ENCODE results near the gene ISM2. TPM values are rescaled to one million over a fixed set of nuclear protein-coding genes. Genes with fewer than 3 reads are reported as not detected.

ISM2 gene
- 0.49 TPM in 1 of 2 replicates, not detected in the other for total RNA-seq (2011; cell fraction: chromatin; rRNA removed; ENCODE audit: low replicate concordance)
- total RNA-seq (2011; cell fraction: nucleolus; rRNA removed) = 0.17 and 0.66 TPM in 2 replicates
- total RNA-seq (2011; cell fraction: nucleoplasm; rRNA removed) = 0.29 and 0.84 TPM in 2 replicates
- 0.24 TPM in 1 of 2 replicates, not detected in the other for total RNA-seq (2014; rRNA removed)
- total RNA-seq (2014; rRNA removed; fragmentation: Illumina TruSeq; extraction: Trizol) = not detected in 2 replicates
- not detected in 2 replicates for total RNA-seq (2015; rRNA removed; fragmentation: Illumina TruSeq; extraction: Trizol)
- 0.11 TPM in 1 of 2 replicates, not detected in the other for total RNA-seq (2021)
- polyA plus RNA-seq (2011; rRNA removed) = 0.04 and 0.08 TPM in 2 replicates
- not detected in 2 replicates for polyA plus RNA-seq (2011; cell fraction: cytosol; rRNA removed)
- polyA plus RNA-seq (2011; cell fraction: nucleus; rRNA removed) = 0.18 and 0.35 TPM in 2 replicates
- polyA plus RNA-seq (2012) = not detected in 2 replicates
- polyA plus RNA-seq (2014; fragmentation: Illumina TruSeq; extraction: Trizol) = not detected in 2 replicates
- not detected for polyA plus RNA-seq (2014; fragmentation: Nextera tagmentation; extraction: Ambion mirVana)
- not detected in 2 replicates for polyA plus RNA-seq (2014; rRNA removed)
- not detected in 2 replicates for polyA minus RNA-seq (2011; rRNA and poly(A)+ RNA removed)
- polyA minus RNA-seq (2011; cell fraction: cytosol; rRNA and poly(A)+ RNA removed) = not detected in 2 replicates
- polyA minus RNA-seq (2011; cell fraction: nucleus; rRNA and poly(A)+ RNA removed) = 0.33 and 0.40 TPM in 2 replicates
- Bru-seq, nascent RNA = percentile 16 among the genes with signal in this experiment
- percentile 10 among the genes with signal in this experiment for BruChase-seq, experiment 1, labeled RNA remaining after a 2-hour chase
- percentile 12 among the genes with signal in this experiment for BruChase-seq, experiment 2, labeled RNA remaining after a 6-hour chase
- long read RNA-seq, experiment 1 = 0 reads
- long read RNA-seq, experiment 2 = 0 reads
- long read RNA-seq, experiment 3 = 0 reads

DNA sequence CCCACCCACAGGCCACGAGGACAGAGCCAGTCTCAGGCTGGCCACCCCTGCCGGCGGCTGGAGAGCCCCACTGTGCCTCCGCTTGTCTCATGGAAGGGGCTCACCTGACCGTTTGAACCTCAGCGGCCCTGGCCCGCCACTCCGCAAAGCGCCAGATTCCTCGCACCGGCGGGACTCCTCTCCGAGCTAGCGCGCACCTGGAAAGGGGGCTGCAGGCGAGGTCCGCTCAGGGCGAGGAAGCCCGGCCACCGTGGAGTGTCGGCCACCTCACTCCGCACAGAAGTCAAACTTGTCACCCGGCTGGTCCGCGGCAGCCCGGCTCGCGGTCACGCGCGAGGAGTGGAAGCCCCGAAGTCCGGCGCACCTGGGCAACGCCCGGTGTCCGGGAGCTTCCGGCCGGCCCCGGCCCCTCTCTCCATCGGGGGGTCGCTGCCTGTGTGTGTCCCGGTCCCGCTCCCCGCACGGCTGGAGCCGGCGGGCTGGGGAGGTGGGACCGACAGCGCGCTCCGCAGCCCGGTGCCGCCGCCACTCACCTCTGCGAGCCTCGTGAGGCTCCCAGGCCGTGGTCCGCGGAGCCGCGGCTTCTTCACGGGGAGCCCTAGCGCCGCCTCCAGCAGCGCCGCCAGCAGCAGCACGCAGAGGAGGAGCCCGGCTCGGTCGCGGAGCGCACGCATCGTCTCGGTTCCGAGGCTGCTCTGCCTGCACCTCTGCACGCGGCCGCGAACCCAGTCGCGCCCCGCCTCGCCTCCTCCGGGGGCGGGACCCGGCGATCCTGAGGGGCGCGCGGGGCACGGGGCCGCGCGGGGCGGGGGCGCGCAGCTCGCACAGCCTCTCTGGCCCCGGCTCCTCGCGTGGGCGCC lies at the start of gene ISM2:
ISM2 (minus strand) TSS at position 697 of the 860 bp plus-strand sequence; CDS start at position 674, 23 bp downstream.
- peak within 1 kb of the TSS; percentile 25; the same call in 1 of the 2 replicates for H3K4me2 ChIP-seq (ENCODE audit: insufficient read depth, low read length)
- no peak for FAIRE-seq
- peaks cover 0 to 19% of the 10 kb centered on the region in 2 experiments; a peak in 3 of 5 replicates for H3K4me1 ChIP-seq (replicated peaks in 1 of 2; ENCODE audit: control insufficient read depth in 2 of 2, insufficient read depth in 2 of 2, low read length in 2 of 2)
- no peaks in the 10 kb centered on the region; the same call in 1 of the 2 replicates for H4K20me1 ChIP-seq (replicated peaks; ENCODE audit: control insufficient read depth, insufficient read depth, low read length)
- H2AFZ ChIP-seq (ENCODE audit: low read depth, low read length) = peak within 1 kb of the TSS; percentile 55; the same call in 1 of the 2 replicates
- intact Hi-C loops (cut with micrococcal nuclease) = no loop called here
- peak; percentile 88 for ATAC-seq
- POLR2A ChIA-PET = no interaction called here
- BruUV-seq (replicated peaks) = no TSS peak
- no peak for TF ChIP-seq ZNF217 (CRISPR knock-in tag; IDR thresholded peaks at IDR 0.05)
- TF ChIP-seq CXXC5 (CRISPR knock-in tag; IDR thresholded peaks at IDR 0.05) = peak; percentile 24; the same call in 1 of the 2 replicates
- TF ChIP-seq, protein P1, sequence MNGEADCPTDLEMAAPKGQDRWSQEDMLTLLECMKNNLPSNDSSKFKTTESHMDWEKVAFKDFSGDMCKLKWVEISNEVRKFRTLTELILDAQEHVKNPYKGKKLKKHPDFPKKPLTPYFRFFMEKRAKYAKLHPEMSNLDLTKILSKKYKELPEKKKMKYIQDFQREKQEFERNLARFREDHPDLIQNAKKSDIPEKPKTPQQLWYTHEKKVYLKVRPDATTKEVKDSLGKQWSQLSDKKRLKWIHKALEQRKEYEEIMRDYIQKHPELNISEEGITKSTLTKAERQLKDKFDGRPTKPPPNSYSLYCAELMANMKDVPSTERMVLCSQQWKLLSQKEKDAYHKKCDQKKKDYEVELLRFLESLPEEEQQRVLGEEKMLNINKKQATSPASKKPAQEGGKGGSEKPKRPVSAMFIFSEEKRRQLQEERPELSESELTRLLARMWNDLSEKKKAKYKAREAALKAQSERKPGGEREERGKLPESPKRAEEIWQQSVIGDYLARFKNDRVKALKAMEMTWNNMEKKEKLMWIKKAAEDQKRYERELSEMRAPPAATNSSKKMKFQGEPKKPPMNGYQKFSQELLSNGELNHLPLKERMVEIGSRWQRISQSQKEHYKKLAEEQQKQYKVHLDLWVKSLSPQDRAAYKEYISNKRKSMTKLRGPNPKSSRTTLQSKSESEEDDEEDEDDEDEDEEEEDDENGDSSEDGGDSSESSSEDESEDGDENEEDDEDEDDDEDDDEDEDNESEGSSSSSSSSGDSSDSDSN (IDR thresholded peaks at IDR 0.05; ENCODE audit: borderline replicate concordance in 1 of 2, low read depth in 2 of 2, low read length in 2 of 2) = peak in 1 of 2 experiments; percentile 39; a peak in 1 of 4 replicates
- TF ChIP-seq, protein P2, sequence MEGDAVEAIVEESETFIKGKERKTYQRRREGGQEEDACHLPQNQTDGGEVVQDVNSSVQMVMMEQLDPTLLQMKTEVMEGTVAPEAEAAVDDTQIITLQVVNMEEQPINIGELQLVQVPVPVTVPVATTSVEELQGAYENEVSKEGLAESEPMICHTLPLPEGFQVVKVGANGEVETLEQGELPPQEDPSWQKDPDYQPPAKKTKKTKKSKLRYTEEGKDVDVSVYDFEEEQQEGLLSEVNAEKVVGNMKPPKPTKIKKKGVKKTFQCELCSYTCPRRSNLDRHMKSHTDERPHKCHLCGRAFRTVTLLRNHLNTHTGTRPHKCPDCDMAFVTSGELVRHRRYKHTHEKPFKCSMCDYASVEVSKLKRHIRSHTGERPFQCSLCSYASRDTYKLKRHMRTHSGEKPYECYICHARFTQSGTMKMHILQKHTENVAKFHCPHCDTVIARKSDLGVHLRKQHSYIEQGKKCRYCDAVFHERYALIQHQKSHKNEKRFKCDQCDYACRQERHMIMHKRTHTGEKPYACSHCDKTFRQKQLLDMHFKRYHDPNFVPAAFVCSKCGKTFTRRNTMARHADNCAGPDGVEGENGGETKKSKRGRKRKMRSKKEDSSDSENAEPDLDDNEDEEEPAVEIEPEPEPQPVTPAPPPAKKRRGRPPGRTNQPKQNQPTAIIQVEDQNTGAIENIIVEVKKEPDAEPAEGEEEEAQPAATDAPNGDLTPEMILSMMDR (IDR thresholded peaks at IDR 0.05 in 2 of 3, conservative IDR thresholded peaks at IDR 0.05 in 1 of 3; ENCODE audit: insufficient read depth in 2 of 3, low read depth in 1 of 3, low read length in 3 of 3) = 0 out of 6 replicates have a peak, but pooled peaks of 1 of the 3 experiments have one; percentile 2
- TF ChIP-seq L3MBTL2 (IDR thresholded peaks at IDR 0.05) = peak; percentile 42; the same call in 1 of the 2 replicates
- TF ChIP-seq SAFB (IDR thresholded peaks at IDR 0.05; ENCODE audit: borderline replicate concordance, low read depth, low read length) = peak; percentile 72
- TF ChIP-seq NCOR1 (IDR thresholded peaks at IDR 0.05) = no peak
- TF ChIP-seq, protein P3, sequence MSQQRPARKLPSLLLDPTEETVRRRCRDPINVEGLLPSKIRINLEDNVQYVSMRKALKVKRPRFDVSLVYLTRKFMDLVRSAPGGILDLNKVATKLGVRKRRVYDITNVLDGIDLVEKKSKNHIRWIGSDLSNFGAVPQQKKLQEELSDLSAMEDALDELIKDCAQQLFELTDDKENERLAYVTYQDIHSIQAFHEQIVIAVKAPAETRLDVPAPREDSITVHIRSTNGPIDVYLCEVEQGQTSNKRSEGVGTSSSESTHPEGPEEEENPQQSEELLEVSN (IDR thresholded peaks at IDR 0.05; ENCODE audit: borderline replicate concordance in 1 of 2, extremely low read depth in 1 of 2, insufficient read depth in 1 of 2, insufficient read length in 1 of 2, low read depth in 1 of 2, low read length in 1 of 2, poor library complexity in 1 of 2, severe bottlenecking in 1 of 2) = peak in 1 of 2 experiments; percentile 78
- no peak within 1 kb of the TSS for H3K27ac ChIP-seq (ENCODE audit: extremely low read depth, low read depth, low read length)
- peak; percentile 43 to 80 (median 66) for DNase-seq (ENCODE audit: extremely low read depth in 1 of 4, low spot score in 3 of 4)
- CTCF ChIA-PET (ENCODE audit: low intra/inter-chr PET ratio) = no interaction called here
- no peaks in the 10 kb centered on the region for H3K9me1 ChIP-seq (ENCODE audit: control insufficient read depth, insufficient read depth, low read length)
- in situ Hi-C loops (cut with MboI) = no loop called here
- peak within 1 kb of the TSS; percentile 34 for H3K4me3 ChIP-seq
- H3K9ac ChIP-seq (ENCODE audit: insufficient read depth in 1 of 2, low read depth in 2 of 2, low read length in 2 of 2) = peak within 1 kb of the TSS in 1 of 2 experiments; percentile 78; a peak in 2 of 4 replicates
- H3K9me3 ChIP-seq (replicated peaks; ENCODE audit: control insufficient read depth, insufficient read depth, low read depth, low read length) = no peaks in the 10 kb centered on the region
- WGBS (ENCODE audit: insufficient coverage, low coverage, missing lambda C conversion rate) = 24% methylated on average over 16 of the region's 104 CpGs
- peaks cover 6 to 21% of the 10 kb centered on the region in 2 experiments; a peak in 3 of 5 replicates for H3K27me3 ChIP-seq (ENCODE audit: control insufficient read depth in 2 of 2, insufficient read depth in 2 of 2, low read length in 2 of 2)
- no peaks in the 10 kb centered on the region for H3K79me2 ChIP-seq (ENCODE audit: control insufficient read depth, insufficient read depth, low read length)
- H3K36me3 ChIP-seq (ENCODE audit: control insufficient read depth, insufficient read depth, low read length) = no peaks in the 10 kb centered on the region
